NCI-H510A (cell line): ENCODE data around the gene EHF.

Source experiments
- DNase-seq: peaks from one replicate; lab custom pipeline; 2025; lab: John Stamatoyannopoulos, UW

EHF gene

DNA sequence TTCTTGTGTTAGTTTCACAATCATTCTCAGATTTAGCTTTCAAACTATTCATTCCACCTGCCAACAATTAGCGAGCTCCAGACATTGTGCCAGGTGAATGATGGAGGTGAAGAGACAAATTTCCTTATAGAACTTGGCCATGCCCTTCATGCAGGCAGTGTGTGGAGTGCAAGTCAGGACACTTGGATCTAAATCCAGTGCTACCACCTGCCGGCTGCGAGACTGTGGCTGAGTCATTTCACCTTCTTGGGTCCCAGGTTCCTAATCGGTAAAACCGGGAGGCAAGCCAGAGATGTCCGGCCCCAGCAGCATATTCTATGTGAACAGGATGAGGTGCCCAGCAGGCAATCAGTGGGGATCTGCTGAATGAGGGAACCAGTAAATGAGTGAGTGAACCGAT lies 18.6 kb upstream of the EHF start:
- DNase-seq = no peak

DNA sequence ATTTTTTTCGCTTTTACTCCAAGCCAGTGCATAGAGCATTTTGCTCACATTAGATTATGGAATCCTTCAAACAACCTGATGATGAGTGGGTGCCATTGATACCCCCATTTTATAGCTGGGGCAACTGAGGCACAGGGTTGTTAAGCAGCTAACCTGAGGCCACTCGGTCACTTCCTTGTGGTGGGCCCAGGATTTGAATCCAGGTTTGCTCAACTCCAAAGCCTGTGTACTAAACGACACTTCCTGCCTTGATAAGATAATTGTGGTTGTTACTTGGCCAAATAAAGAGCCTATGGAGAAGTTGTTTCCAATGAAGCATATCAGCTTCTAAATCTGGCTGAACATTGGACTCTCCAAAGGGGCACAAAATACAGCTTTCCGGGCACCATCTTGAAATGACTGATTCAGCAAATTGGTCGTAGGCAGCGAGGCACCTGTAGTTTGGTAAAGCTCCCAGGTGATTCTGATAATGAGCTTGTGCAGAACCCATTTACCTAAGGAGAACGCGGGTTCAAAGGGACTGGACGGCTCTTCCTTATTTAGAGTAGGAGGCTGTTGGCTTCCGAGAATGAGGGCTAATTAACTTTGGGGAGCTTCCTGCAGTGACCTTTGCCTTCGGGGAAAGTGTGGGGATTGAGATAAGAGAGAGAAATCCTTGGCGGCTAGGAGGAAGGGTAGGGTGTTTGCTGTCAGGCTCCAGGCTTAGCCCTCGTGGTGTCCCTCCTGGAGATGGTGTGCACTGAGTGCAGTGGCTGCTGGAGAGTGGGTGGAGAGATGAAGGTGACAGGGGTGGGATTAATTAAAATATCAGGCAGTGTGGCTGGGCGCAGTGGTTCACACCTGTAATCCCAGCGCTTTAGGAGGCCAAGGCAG lies 17.5 kb upstream of the EHF start:
- DNase-seq = no peak

DNA sequence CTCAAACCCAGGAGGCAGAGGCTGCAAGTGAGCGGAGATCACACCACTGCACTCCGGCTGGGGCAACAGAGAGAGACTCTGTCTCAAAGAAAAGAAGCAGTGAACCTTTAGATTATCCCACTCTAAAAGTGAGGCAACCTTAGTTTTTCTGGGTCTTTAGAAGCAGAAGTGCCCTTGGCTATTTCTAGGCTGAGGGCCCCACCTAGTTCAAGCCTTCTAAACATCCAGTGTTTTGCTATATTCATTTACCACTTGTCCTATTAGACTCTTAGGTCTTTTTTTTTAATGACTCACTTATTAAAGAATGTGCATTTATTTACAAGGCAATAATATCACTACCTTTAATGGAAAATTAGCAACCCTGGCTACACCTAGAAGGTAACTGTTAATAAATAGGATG lies 16.7 kb upstream of the EHF start:
- DNase-seq = no peak

DNA sequence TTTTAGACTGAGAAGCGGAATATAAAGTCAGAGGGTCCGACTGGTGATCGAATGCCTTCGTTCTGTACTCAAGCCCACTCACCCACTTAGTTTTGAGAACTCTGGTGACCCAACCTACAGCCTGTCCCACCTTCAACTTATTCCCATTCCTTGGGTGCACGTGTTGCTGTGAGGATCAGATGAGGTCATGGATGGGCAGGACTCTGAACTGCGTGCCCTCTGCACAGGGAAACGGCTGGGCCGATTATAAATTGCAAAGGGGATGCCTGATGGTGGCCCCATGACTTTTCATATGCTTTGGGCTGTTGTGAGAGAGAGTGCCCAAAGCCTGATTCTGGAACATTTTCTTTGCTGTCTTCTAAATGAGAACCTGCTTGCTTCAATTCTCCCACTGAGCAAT lies 16.0 kb upstream of the EHF start:
- no peak for DNase-seq

DNA sequence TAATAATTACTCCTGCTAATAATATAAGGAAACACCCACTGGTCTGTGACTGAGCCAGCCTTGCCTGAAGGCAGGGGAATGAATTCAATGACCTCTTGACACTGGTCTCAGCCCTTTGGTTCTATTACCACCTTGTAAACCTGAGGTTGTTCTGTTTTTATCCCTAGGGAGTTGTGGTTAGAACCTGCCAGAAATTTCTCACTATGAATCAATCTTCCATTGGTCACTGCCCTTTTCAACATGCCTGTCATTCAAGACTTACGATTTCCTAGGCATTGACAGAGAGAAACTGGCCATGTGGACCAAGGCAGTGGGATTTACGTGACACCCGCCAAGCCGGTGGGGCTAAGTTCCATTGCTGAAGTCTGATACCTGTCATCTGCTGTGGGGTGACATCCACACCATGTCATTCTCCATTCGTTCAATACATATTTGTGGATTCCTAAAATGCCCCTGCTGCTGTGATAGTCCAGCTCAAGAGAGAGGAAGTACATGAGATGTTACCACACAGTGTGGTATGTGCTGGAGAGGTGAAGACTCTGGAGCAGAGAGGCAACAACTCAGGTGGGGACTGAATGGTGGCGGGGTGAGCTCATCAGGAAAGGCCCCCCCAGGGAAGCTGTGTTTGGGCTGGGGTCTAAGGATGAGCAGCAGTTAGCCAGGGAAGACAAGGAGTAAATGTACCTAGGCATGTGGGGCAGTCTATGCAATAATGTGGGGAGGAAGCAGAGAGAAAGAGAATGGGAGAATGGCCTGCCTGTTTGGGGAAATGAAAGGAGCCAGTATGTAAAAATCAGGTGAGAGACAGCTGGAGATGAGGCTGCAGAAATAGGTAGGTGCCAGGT lies 15.2 kb upstream of the EHF start:
- no peak for DNase-seq

DNA sequence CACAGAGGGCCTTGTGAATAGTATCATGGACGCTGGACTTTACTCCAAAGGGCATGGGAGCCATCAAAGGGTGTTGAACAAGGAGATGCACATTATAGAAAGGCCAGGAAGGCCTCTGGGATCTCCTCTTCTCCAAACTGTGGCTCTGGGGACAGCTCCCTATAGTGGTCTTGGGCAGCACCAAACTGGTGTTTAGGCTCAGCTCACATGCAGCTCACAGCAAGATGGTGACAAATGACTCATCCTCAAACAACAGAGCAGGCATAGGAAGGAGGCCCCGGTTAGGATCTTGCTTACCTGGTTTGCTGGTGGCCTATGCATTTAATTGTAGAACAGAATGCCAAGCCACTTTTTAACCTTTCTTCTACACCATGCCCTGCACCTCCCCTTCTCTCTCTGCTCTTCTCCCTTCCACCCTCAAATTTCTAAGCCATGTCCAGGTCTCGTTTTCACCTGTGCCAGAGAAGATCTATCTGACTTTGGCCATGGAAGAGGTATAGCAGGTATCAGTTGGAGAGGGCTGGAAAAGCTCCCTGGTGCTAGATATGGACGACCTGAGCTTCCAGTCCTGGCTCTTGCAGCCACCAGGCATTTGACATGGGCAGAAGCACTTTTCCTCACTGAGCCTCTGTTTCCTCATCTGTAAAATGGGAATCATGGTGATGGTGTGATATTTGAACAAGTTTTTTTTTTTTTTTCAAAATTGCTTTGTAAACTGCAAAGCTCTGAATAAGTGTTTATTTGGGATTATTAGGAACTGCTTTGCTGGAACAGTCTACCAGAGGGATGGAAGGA lies 14.4 kb upstream of the EHF start:
- no peak for DNase-seq

DNA sequence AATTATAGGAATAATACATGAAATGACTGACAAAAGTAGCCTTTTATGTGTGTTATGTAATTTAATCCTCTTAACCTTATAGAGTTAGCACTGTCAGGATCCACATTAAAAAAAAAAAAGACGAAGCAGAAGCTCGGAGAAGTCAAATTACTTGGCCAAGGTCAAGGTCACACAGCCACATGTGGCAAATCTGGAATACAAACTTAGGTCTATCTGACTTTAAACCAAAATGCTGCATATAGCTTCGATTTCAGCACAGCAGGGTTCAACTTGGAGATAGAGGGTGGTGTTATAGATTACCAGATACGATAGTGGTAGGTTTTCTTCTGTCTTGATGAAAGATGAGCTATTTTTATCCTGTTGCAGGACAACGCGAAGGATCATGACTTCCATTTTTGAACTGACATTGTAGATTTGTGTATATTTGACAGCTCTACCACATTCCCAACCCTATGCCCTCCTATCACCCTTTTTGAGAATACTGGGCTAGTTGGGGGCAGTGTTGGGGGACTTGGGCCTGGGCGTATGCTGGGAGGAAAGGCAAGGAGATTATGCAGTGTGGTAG lies 11.6 kb upstream of the EHF start:
- no peak for DNase-seq

DNA sequence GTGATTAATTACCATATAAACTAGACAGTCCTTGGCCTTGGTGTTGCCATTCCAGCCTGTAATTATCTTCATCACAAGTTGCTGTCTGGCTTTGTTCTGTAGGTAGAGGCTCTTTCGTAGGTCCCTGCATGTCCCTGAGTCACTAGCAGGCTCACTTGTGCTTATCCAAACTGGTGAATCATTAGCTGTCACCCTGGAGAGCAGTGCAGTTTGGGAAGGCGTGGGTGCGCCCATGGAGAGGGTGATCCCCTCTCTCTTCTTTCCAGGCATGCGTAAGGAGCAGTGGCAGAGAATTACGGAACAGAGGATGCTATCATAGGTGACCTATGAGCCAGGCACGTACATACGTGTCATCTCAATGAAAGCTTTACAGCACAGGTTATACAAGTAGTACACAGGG lies 11.0 kb upstream of the EHF start:
- no peak for DNase-seq

DNA sequence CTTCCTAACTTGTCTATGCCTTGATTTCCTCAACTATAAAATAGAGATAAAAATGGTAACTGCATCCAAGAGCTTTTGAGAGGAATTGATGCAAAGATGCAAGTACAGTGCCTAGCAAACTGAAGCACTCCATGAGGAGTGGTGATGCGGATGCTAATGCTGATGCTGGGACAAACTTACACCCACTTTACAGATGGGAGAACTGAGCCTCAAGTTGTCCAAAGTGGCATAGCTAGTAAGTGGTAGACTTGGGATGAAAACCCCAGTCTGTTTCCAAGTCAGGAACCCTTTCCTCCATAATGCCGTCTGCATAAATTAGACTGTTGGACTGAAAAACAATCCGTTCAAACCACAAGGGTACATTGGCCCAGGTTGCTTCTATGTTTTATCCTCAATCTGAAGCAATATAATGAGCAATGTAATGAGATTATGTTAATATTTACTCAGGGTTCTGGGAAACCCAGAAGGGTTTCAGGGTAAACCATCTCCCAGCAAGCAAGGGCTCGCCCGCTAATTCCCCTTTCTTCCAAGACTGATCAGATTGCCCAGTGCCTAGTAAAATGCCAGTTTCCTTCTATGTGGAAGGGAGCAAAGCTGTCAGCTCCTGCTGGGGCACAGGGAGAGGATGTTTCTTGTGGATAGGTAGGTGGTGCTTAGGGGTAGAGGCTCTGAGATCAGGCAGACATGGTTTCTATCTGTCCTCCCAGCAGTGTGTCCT lies 10.4 kb upstream of the EHF start:
- DNase-seq = no peak

DNA sequence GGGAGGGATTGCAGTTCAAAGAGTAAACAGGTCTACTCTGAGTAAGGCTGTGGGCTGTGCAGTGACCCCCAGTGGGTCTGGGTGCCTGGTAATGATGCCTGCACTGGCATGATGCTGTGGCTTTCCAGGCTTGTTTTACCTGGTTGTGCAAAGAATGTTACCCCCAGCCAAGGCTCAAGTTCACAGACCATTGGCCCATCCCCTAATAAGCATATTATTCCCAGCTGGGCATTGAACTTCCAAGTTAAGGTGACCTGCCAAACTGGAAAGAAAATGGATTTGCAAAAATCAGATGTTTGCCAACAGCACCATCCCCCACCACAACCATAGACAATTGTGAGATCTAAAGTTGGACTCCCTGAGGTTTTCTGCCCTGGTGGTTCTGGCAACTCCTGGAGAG lies 7.9 kb upstream of the EHF start:
- no peak for DNase-seq

DNA sequence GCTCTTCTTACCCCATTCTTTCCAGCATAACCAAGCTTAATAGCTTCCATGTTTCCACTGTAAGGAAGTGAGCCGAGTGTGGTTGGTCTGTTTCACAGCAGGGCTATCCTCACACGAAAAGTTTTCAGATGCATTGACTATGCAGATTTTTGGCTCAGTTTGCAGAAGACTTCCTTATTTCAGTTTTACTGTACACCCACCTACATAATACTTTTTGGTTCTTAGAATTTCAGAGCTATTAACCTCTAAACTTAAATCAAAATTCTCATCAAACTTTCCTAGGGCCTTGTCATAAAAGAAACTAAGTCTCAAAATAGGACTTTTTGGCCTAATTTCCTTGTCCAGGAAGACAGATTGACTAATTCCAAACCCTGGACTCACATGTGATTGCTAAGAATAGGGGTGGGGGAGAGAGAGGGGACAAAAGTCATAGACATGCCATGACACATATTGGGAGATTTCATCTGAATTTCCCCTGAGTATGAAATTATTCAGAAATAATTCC lies 7.3 kb upstream of the EHF start:
- no peak for DNase-seq

DNA sequence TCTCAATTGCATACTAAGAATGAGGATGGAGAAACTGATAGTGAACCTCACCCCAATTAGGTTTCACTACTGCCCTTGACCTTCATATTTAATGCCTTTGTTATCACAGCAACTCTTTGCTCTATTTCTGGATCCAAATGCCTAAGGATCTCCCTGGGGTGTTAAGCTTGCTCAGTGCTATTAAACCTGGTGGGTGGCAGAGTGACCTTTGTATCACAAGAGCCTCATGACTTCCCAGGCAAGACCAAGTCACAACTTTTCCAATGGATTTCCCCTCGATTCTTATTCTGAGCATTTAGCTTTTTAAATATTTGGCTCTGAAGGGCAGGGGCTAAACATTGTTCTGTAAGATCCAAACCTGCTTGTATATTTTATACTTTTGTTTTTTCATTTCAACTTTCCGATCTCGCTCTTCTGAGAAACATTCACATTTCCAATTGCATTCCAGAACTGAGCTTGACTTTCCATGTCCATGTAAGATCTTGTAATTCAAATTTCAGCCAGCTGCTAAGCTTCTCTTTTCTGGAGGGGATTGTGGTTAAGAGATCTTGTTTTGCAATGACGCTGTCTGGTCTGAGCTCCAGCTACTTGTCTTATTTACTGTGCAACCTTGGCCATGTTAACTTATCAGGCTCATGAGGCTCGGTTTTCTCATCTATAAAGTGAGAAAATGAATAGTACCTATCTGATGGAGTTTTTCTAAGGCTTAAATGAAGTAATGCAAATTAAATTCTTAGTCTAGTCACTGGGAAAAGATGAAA lies 6.4 kb upstream of the EHF start:
- no peak for DNase-seq

DNA sequence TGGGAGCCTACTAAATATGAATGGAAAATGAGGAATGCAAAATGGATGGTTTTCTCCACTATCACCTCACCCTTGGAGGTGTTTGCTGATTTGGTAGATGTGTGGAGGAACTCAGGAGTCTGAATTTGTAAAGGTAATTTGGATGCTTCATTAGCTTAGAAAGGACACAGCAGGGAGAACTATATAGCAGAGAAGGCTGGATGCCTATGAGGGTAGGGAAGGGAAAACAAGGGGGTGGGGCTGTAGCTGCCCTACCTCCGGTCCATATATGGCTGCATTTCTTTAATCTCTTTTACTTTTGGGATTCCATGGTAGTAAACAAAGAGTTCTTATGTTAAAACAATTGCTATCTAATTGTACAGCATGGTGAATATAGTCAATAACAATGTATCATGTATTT lies 4.8 kb upstream of the EHF start:
- no peak for DNase-seq

DNA sequence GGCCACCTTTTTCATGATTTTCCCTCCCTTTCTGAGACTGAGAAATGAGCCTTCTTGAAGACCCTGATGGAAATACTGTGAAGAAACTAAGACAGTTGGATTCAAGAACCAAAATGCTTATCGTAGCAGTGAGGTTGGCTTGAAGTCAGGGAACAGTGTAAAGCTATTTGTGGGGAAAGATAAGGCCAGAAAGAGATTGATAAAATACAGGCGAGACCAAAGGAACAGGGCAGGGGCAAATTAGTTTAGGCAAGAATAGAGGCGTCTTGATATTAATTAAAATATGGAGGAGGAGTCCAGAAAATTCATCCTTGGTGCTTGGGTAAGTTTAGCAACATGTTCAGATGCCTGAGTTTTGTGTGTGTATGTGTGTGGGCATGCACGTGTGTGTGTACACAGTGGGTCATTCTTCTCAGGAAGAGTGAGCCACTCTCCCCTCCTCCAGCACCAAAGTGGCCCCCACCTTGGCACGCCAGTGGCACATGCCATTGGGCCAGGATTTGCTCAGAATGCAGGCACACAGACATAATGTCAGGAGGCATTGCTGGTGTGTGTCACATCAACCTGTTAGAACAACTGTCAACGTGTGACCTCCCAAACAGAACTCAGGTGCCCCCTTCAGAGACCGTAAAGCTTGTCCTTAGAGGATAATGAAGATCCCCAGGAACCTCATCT lies 3.9 kb upstream of the EHF start:
- no peak for DNase-seq

DNA sequence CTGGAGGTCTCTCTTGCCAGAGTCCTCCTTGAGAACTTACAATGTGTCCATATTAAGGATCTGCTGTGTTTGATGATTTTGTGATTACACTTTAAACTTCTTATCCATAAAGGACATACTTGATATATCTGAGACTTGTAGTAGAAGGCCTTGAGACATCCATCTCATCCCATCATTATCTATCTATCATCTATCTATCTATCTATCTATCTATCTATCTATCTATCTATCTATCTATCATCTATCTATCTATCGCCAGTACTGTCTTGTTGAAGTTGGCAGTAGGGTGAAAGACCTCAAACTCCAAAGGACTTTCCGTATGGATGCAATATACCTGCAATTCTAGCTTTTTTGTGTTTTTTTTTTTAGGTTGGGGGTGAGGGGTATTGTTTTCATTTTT lies 2.5 kb upstream of the EHF start:
- no peak for DNase-seq

DNA sequence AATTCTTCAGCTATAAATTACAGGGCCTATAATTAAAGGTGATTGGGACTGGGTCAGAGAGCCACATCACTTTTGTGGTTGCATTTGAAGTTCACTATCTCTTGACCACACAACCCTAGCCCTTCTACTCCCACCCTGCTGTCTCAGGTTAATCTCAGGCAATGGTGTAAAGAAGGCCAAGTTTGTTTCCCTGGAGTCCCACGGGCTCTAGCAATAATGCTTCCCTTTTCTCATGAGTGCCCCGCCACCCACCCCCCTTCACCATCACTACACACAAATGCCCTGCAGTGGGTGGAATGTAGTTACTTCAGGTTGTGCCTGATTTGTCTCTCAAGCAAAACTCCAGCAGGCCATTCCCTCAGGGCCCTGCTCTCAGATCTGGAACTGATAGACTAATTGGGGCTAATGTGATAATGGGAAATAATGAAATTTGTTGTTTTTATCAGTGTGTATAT lies 1.8 kb upstream of the EHF start:
- DNase-seq = no peak

DNA sequence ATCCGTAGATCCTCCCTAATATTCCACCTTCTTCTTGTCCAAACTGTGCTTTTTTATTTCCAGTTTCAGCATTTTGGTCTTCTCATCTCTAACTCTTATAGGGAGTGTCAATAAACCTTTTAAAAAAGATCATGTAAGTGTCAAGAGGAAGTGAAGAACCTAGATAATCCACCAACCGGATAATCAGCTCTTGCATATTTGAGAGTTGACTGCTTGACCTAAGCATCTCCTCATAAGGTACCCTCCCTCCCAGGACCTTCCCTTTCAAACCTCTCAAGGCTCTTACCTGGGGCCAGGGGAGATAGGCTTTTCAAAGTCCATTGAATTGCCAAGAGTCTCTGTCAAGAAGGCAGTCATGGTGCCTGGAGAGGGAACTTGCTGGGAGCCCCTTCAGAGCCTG lies 691 bp upstream of the EHF start:
- DNase-seq = no peak

DNA sequence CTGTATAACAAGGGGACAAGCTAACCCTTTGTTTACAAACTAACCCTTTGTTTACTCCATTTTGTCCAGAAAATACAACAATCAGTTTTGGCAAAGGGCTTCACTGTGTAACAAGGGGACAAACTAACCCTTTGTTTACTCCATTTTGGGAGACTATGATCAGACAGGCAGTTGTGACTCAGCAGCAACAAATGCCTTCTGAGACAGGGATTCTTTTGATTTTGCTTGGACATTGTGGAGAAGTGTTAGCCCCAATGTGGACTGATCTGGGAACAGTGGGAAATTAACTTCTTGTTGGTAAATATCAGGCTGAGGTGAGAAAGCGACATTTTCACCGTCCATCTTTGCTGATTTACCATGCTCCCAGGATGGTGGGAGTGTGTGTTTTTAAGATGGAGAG lies 983 bp downstream of the EHF start:
- DNase-seq = no peak

DNA sequence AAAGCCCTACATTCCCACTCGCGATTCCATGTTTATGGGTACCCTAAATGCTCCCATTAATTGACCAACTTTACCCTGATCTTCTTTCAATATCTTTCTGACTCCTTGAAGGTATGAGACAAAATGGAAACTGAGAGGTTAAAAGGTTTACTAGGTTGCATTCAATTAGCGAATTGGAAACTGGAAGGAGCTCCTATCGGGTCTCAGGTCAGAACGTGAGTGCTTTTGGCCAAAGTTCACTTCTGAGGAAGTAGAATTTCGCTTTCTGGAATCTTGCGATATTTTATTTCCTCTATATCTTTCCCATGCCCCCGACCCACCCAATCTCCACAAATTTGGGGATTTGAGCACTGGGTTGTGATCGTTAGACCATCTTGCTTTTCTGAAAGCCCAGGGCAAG lies 2.6 kb downstream of the EHF start:
- DNase-seq = no peak

DNA sequence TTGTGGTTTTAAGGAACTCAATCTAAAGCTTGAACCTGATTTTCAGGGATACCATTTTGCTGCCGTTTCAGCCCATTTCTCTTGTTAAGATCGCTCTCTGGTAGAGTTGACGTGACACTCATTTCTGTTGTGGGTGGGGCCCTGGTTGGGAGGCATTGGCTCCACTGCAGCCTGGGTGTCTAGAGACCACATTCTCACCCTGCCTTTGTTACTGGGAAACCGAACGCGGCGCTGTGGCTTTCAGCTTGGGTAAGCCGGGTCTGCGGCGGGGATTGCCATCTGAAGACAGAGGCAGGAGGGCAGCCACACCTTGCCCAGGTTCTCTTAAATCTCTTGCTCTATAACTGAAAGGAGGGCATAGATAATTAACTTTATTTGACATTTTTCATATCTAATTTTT lies 3.2 kb downstream of the EHF start:
- DNase-seq = no peak
